Measurements from ENCODE around the gene HES1. TPM values are rescaled to one million over a fixed set of nuclear protein-coding genes. Genes with fewer than 3 reads are reported as not detected.
A peak's percentile ranks its signal among the peaks of the same experiment; 100 is the strongest.
"Not testable (repeated sequence)": the region's sequence is repeated elsewhere in the genome, so short reads cannot be mapped to it uniquely, and the experiment has no call there.

Gene HES1
- total and polyA plus RNA-seq, 7 experiments from 2014 or later, result 3.9 to 4.2 (median 4.2) TPM; not detected in 4

DNA sequence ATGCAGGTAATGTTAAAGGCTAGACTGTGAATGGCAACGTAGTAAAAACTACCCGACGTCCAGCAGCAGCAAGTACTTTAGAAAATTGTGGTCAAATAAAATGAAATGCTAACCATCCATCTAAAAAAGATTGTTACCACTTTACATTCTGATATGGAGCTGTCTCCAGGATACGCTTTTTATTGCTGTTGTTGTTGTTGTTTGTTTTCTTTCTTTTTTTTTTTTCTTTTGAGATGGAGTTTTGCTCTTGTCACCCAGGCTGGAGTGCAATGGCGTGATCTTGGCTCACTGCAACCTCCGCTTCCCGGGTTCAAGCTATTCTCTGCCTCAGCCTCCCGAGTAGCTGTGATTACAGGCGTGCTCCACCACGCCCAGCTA, 45.8 kb upstream of the HES1 start:
- H3K36me3 Mint-ChIP-seq; H3K4me1 ChIP-seq (ENCODE audit: control insufficient read depth in 2 of 2, insufficient read depth in 2 of 2, low read length in 2 of 2); intact Hi-C loops (cut with micrococcal nuclease); H3K4me3 Mint-ChIP-seq; H3K27me3 ChIP-seq (ENCODE audit: control insufficient read depth in 2 of 2, insufficient read depth in 2 of 2, low read length in 2 of 2); H3K36me3 ChIP-seq (ENCODE audit: control insufficient read depth in 2 of 3, insufficient read depth in 3 of 3, low read length in 3 of 3); ATAC-seq; H3K9me3 ChIP-seq (ENCODE audit: control insufficient read depth in 2 of 3, low read length in 3 of 3); DNase-seq; H3K27ac ChIP-seq (ENCODE audit: low read depth, low read length); H3K27ac Mint-ChIP-seq; H3K9me3 Mint-ChIP-seq; H3K4me3 ChIP-seq (ENCODE audit: low read length): not testable (repeated sequence)
- Mint-ChIP-seq H3K4me1 (peaks cover 3 to 20% (median 4%) of the 10 kb centered on the region in 7 donors), H3K27me3 (peaks cover 0 to 14% (median 0%) of the 10 kb centered on the region in 5 donors)
- ChIA-PET POLR2A (interaction anchor here (0.7 kb wide), 1 partner anchor 420 kb away, joined by 4 read pairs; no protein-coding TSS in a partner anchor), CTCF (interaction anchor here (0.6 kb wide), 1 partner anchor 451 kb away, joined by 5 read pairs; no protein-coding TSS in a partner anchor)

DNA sequence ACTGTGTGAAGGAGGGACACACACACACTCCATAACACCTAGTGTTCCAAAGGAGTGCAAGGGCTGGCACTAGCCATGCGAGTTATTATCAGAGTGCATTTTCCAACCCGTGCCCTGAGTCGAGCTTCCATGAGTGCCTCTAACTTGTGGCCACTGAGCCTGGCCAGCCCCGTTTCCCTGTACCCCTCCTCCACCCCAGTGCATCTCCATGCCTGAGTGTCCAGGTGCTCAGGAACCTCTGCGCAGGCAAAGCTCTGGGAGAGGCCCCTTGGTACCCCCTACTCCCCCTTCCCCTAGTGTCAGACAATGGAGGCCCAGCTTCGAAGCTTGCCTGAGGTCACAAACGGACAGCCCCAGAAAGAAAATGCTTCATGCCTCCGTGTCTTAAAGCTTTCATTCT, 45.2 kb upstream of the HES1 start:
- ATAC-seq (no peak), DNase-seq (no peak)
- Histone ChIP-seq H3K9me3 (ENCODE audit: control insufficient read depth in 2 of 3, low read length in 3 of 3) (no peaks in the 10 kb centered on the region), H3K36me3 (ENCODE audit: control insufficient read depth in 2 of 3, insufficient read depth in 3 of 3, low read length in 3 of 3) (no peaks in the 10 kb centered on the region), H3K27me3 (ENCODE audit: control insufficient read depth in 2 of 2, insufficient read depth in 2 of 2, low read length in 2 of 2) (no peaks in the 10 kb centered on the region), H3K4me3 (ENCODE audit: low read length) (no peak overlapping the region), H3K4me1 (ENCODE audit: control insufficient read depth in 2 of 2, insufficient read depth in 2 of 2, low read length in 2 of 2) (peaks cover 0 to 8% of the 10 kb centered on the region in 2 donors), H3K27ac (ENCODE audit: low read depth, low read length) (no peak overlapping the region)
- ChIA-PET POLR2A (interaction anchor here (0.7 kb wide), 1 partner anchor 420 kb away, joined by 4 read pairs; no protein-coding TSS in a partner anchor), CTCF (no interaction called here)
- no peaks in the 10 kb centered on the region for H3K9me3 Mint-ChIP-seq
- H3K27ac Mint-ChIP-seq, result no peak overlapping the region
- peaks cover 0 to 12% (median 0%) of the 10 kb centered on the region in 5 donors for H3K27me3 Mint-ChIP-seq
- no peak overlapping the region for H3K4me3 Mint-ChIP-seq
- intact Hi-C loops (cut with micrococcal nuclease), result no loop called here
- no peaks in the 10 kb centered on the region for H3K36me3 Mint-ChIP-seq
- H3K4me1 Mint-ChIP-seq, result peaks cover 4 to 24% (median 9%) of the 10 kb centered on the region in 7 donors

DNA sequence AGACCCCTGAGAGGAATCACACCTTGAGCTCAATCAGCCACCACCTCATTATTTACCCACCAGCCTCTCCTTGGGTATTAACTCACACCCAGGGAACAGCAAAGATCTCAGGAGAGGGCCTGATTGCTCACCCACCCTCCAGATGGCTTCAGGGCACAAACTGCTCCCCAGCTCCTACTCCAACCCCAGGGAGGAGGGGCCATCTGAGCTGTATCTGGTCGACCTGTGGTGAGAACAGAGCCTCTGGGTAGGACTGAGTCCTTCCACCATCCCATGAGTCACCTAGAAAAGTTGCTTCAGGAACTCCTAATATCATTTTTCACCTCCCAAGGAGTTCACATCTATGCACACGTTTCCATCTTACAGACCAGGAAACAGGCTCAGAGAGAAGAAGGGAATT, 44.8 kb upstream of the HES1 start:
- no peak overlapping the region for H3K4me3 Mint-ChIP-seq

DNA sequence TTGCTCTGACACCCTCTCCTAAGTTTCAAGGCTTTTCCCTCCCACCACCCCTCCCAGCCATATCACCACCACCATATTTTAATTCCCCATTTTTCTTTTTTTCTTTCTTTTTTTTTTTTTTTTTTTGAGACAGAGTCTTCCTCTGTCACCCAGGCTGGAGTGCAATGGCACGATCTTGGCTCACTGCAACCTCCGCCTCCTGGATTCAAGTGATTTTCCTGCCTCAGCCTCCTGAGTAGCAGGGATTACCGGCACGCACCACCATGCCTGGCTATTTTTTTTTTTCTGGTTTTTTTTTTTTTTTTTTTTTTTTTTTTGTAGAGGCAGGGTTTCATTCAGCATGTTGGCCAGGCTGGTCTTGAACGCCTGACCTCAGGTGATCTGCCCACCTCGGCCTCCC, 44.1 kb upstream of the HES1 start:
- H3K36me3 ChIP-seq (ENCODE audit: control insufficient read depth in 2 of 3, insufficient read depth in 3 of 3, low read length in 3 of 3); H3K9me3 Mint-ChIP-seq; H3K4me3 Mint-ChIP-seq; H3K4me1 ChIP-seq (ENCODE audit: control insufficient read depth in 2 of 2, insufficient read depth in 2 of 2, low read length in 2 of 2); H3K27ac Mint-ChIP-seq; H3K36me3 Mint-ChIP-seq; CTCF ChIA-PET; intact Hi-C loops (cut with micrococcal nuclease); H3K9me3 ChIP-seq (ENCODE audit: control insufficient read depth in 2 of 3, low read length in 3 of 3); ATAC-seq; H3K27me3 Mint-ChIP-seq; H3K27ac ChIP-seq (ENCODE audit: low read depth, low read length); DNase-seq; H3K4me3 ChIP-seq (ENCODE audit: low read length); H3K27me3 ChIP-seq (ENCODE audit: control insufficient read depth in 2 of 2, insufficient read depth in 2 of 2, low read length in 2 of 2); POLR2A ChIA-PET: not testable (repeated sequence)
- H3K4me1 Mint-ChIP-seq, result peaks cover 7 to 28% (median 13%) of the 10 kb centered on the region in 7 donors

More for the DNA sequence above, 44.8 kb upstream of the HES1 start:
- ChIA-PET CTCF (no interaction called here), POLR2A (no interaction called here)
- Histone ChIP-seq H3K4me1 (ENCODE audit: control insufficient read depth in 2 of 2, insufficient read depth in 2 of 2, low read length in 2 of 2) (peaks cover 0 to 10% of the 10 kb centered on the region in 2 donors), H3K27me3 (ENCODE audit: control insufficient read depth in 2 of 2, insufficient read depth in 2 of 2, low read length in 2 of 2) (no peaks in the 10 kb centered on the region), H3K9me3 (ENCODE audit: control insufficient read depth in 2 of 3, low read length in 3 of 3) (no peaks in the 10 kb centered on the region), H3K36me3 (ENCODE audit: control insufficient read depth in 2 of 3, insufficient read depth in 3 of 3, low read length in 3 of 3) (no peaks in the 10 kb centered on the region), H3K4me3 (ENCODE audit: low read length) (no peak overlapping the region), H3K27ac (ENCODE audit: low read depth, low read length) (no peak overlapping the region)
- ATAC-seq (no peak), DNase-seq (no peak)
- peaks cover 0 to 9% (median 0%) of the 10 kb centered on the region in 5 donors for H3K27me3 Mint-ChIP-seq
- peaks cover 7 to 26% (median 13%) of the 10 kb centered on the region in 7 donors for H3K4me1 Mint-ChIP-seq
- no peaks in the 10 kb centered on the region for H3K36me3 Mint-ChIP-seq
- H3K27ac Mint-ChIP-seq, result no peak overlapping the region
- intact Hi-C loops (cut with micrococcal nuclease), result no loop called here
- H3K9me3 Mint-ChIP-seq, result peaks cover 0 to 2% (median 0%) of the 10 kb centered on the region in 11 donors

DNA sequence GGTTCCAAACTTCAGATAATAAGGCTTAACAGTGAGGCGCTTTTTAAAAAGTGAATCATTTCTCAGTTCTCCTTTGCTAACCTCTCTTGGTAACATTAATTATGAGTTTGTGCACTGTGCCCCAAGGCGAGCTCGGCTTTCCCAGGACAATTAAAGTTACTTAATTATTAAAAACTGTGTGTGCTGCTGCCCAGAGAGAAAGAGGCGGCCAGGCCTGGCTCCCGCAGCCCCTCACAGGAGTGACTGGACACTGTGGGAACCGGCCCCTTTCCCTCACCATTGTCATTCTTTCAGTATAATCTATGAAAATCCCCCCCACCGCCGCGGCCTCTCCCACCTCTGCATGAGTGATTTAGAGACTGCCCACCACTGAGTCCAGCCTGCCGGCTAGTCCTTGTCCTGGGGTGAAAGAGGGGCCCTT, 43.1 kb upstream of the HES1 start:
- H3K4me3 Mint-ChIP-seq, result no peak overlapping the region
- peaks cover 0 to 2% (median 0%) of the 10 kb centered on the region in 11 donors for H3K9me3 Mint-ChIP-seq
- Histone ChIP-seq H3K4me1 (ENCODE audit: control insufficient read depth in 2 of 2, insufficient read depth in 2 of 2, low read length in 2 of 2) (peaks cover 0 to 10% of the 10 kb centered on the region in 2 donors), H3K4me3 (ENCODE audit: low read length) (no peak overlapping the region), H3K9me3 (ENCODE audit: control insufficient read depth in 2 of 3, low read length in 3 of 3) (no peaks in the 10 kb centered on the region), H3K36me3 (ENCODE audit: control insufficient read depth in 2 of 3, insufficient read depth in 3 of 3, low read length in 3 of 3) (no peaks in the 10 kb centered on the region), H3K27me3 (ENCODE audit: control insufficient read depth in 2 of 2, insufficient read depth in 2 of 2, low read length in 2 of 2) (no peaks in the 10 kb centered on the region), H3K27ac (ENCODE audit: low read depth, low read length) (no peak overlapping the region)
- intact Hi-C loops (cut with micrococcal nuclease), result no loop called here
- H3K27ac Mint-ChIP-seq, result no peak overlapping the region
- DNase-seq (no peak), ATAC-seq (no peak)
- H3K36me3 Mint-ChIP-seq, result no peaks in the 10 kb centered on the region
- ChIA-PET CTCF (no interaction called here), POLR2A (no interaction called here)
- peaks cover 0 to 3% (median 0%) of the 10 kb centered on the region in 5 donors for H3K27me3 Mint-ChIP-seq
- H3K4me1 Mint-ChIP-seq, result peaks cover 7 to 32% (median 13%) of the 10 kb centered on the region in 7 donors

DNA sequence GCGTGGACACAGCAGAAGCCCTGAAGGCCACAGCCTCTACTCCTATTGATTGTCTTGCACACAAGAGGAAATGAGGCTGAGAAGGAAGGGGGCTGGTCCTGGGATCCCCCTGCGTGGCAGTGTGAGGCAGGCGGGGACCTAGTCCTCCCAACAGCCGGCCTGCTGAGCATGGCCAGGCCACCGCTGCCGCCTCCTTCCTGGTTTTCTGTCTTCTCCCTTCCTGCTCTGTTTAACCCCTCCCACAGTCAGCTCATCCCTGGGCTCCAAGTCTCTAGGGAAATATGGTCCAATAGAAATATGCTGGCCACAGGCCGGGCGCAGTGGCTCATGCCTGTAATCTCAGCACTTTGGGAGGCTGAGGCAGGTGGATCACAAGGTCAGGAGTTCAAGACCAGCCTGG, 42.1 kb upstream of the HES1 start:
- H3K9me3 ChIP-seq (ENCODE audit: control insufficient read depth in 2 of 3, low read length in 3 of 3), result no peaks in the 10 kb centered on the region
- H3K27me3 ChIP-seq (ENCODE audit: control insufficient read depth in 2 of 2, insufficient read depth in 2 of 2, low read length in 2 of 2), result no peaks in the 10 kb centered on the region
- CTCF ChIA-PET, result no interaction called here
- POLR2A ChIA-PET, result no interaction called here
- Mint-ChIP-seq H3K36me3 (no peaks in the 10 kb centered on the region), H3K4me3 (no peak overlapping the region), H3K27me3 (peaks cover 0 to 5% (median 0%) of the 10 kb centered on the region in 5 donors), H3K4me1 (peaks cover 8 to 42% (median 13%) of the 10 kb centered on the region in 7 donors), H3K27ac (no peak overlapping the region), H3K9me3 (peaks cover 0 to 2% (median 0%) of the 10 kb centered on the region in 11 donors)
- peaks cover 0 to 10% of the 10 kb centered on the region in 2 donors for H3K4me1 ChIP-seq (ENCODE audit: control insufficient read depth in 2 of 2, insufficient read depth in 2 of 2, low read length in 2 of 2)
- H3K27ac ChIP-seq (ENCODE audit: low read depth, low read length), result no peak overlapping the region
- no peak for DNase-seq
- no peak for ATAC-seq
- H3K36me3 ChIP-seq (ENCODE audit: control insufficient read depth in 2 of 3, insufficient read depth in 3 of 3, low read length in 3 of 3), result no peaks in the 10 kb centered on the region
- no peak overlapping the region for H3K4me3 ChIP-seq (ENCODE audit: low read length)
- intact Hi-C loops (cut with micrococcal nuclease), result no loop called here

DNA sequence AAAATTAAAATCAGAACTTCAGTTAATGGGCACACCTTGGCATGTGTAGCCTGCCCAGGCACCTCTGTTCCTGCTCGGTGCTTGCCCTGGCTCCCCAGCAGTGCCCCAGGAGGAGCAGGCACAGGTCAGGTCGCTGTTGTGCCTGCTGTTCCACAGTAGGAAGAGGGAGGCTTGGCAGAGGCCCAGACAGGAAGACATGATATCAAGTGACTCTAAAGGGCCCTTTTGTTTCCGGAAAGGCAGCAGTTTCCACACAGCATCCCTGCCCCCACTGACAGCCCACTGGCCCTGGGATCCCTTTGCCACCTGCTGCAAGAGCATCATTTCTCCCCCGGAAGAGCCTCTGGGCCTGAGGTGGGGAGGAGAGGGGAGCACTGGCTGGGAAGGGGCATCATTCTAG, 40.5 kb upstream of the HES1 start:
- no peaks in the 10 kb centered on the region for H3K27me3 ChIP-seq (ENCODE audit: control insufficient read depth in 2 of 2, insufficient read depth in 2 of 2, low read length in 2 of 2)
- DNase-seq, result peak in 4 of 9 donors; percentile 9 to 28 (median 21)
- H3K4me1 ChIP-seq (ENCODE audit: control insufficient read depth in 2 of 2, insufficient read depth in 2 of 2, low read length in 2 of 2), result peaks cover 0 to 10% of the 10 kb centered on the region in 2 donors
- H3K27ac ChIP-seq (ENCODE audit: low read depth, low read length), result no peak overlapping the region
- H3K36me3 ChIP-seq (ENCODE audit: control insufficient read depth in 2 of 3, insufficient read depth in 3 of 3, low read length in 3 of 3), result no peaks in the 10 kb centered on the region
- H3K9me3 ChIP-seq (ENCODE audit: control insufficient read depth in 2 of 3, low read length in 3 of 3), result no peaks in the 10 kb centered on the region
- Mint-ChIP-seq H3K36me3 (no peaks in the 10 kb centered on the region), H3K27ac (peak overlapping the region in 7 of 9 donors; percentile 10 to 64 (median 33)), H3K4me1 (peaks cover 8 to 40% (median 13%) of the 10 kb centered on the region in 7 donors), H3K4me3 (peak overlapping the region in 3 of 10 donors; percentile 2 to 53 (median 19)), H3K9me3 (peaks cover 0 to 2% (median 0%) of the 10 kb centered on the region in 11 donors), H3K27me3 (peaks cover 0 to 9% (median 0%) of the 10 kb centered on the region in 5 donors)
- CTCF ChIA-PET, result no interaction called here
- POLR2A ChIA-PET, result no interaction called here
- intact Hi-C loops (cut with micrococcal nuclease), result no loop called here
- no peak overlapping the region for H3K4me3 ChIP-seq (ENCODE audit: low read length)
- ATAC-seq, result no peak
